Measurements from ENCODE around the gene DOCK3.

Gene DOCK3

DNA sequence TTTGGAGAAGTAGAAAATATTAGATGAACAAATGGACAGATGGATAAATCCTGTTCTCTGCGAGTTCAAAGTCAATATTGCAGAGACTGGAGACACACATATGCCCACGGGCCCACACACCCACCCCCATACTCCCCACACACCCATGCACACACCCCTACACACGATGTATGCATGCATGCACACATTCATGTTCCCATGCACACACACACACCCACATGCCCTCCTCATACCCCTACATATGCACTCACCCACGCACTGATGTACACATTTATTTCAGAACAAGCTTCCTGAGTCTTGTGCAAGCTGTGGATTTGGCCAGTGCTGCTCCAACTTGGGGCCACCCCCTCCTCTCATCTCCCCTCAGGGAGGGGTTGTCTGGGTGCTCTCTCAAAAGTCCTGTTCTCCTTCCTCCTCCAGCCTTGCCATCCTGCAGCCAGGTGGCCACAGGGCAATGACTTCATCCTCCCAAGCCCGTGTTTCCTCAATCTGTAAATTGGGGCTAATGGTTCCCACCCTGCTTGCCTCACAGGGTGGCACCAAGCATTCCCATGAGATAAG lies 41.4 kb upstream of the DOCK3 start:
- no peak overlapping the region for H3K27ac ChIP-seq (ENCODE audit: low read depth, low read length)
- H3K36me3 ChIP-seq (ENCODE audit: control insufficient read depth in 5 of 5, insufficient read depth in 5 of 5, low read length in 5 of 5): peaks cover 0 to 6% (median 0%) of the 10 kb centered on the region in 5 donors
- H3K9me3 ChIP-seq (ENCODE audit: control insufficient read depth in 5 of 5, low read length in 5 of 5): no peaks in the 10 kb centered on the region
- H3K27me3 ChIP-seq (ENCODE audit: control insufficient read depth in 5 of 5, insufficient read depth in 4 of 5, low read length in 5 of 5): no peaks in the 10 kb centered on the region
- no peak overlapping the region for H3K9ac ChIP-seq (ENCODE audit: low read length in 5 of 5)
- no peak overlapping the region for H3K4me3 ChIP-seq (ENCODE audit: low read depth in 1 of 5, low read length in 5 of 5)
- peaks cover 0 to 22% (median 3%) of the 10 kb centered on the region in 5 donors for H3K4me1 ChIP-seq (ENCODE audit: control insufficient read depth in 5 of 5, insufficient read depth in 5 of 5, low read length in 5 of 5)

DNA sequence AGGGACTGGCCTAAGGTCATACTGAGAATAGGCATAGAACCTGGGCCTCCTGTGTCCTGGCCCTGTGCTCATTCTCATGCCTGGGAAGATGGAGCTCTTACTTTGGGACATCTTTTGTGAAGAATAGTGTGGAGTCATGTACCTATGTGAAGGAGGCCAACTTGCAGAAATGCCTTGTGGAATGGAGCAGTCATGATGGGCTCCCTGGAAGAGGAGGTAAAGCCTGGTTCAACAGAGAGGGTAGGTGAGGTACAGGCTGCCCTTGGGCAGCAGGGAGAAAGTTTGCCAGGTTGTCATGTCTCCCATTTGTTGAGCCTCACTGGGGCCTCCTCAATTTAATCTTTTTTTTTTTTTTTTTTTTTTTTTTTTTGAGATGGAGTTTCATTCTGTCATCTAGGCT lies 39.7 kb upstream of the DOCK3 start:
- no peak overlapping the region for H3K27ac ChIP-seq (ENCODE audit: low read depth, low read length)
- peaks cover 0 to 22% (median 3%) of the 10 kb centered on the region in 5 donors for H3K4me1 ChIP-seq (ENCODE audit: control insufficient read depth in 5 of 5, insufficient read depth in 5 of 5, low read length in 5 of 5)
- no peak overlapping the region for H3K9ac ChIP-seq (ENCODE audit: low read length in 5 of 5)

GRCh38 chr3:50637011-50637410 lies 37.7 kb upstream of the DOCK3 start:
- no peak overlapping the region for H3K4me3 ChIP-seq (ENCODE audit: low read depth in 1 of 5, low read length in 5 of 5)
- H3K9me3 ChIP-seq (ENCODE audit: control insufficient read depth in 5 of 5, low read length in 5 of 5): no peaks in the 10 kb centered on the region
- H3K36me3 ChIP-seq (ENCODE audit: control insufficient read depth in 5 of 5, insufficient read depth in 5 of 5, low read length in 5 of 5): peaks cover 0 to 33% (median 19%) of the 10 kb centered on the region in 5 donors
- no peak overlapping the region for H3K27ac ChIP-seq (ENCODE audit: low read depth, low read length)
- peaks cover 0 to 17% (median 3%) of the 10 kb centered on the region in 5 donors for H3K4me1 ChIP-seq (ENCODE audit: control insufficient read depth in 5 of 5, insufficient read depth in 5 of 5, low read length in 5 of 5)
- H3K9ac ChIP-seq (ENCODE audit: low read length in 5 of 5): no peak overlapping the region
- H3K27me3 ChIP-seq (ENCODE audit: control insufficient read depth in 5 of 5, insufficient read depth in 4 of 5, low read length in 5 of 5): no peaks in the 10 kb centered on the region

More for the DNA sequence above, 39.7 kb upstream of the DOCK3 start:
- H3K9me3 ChIP-seq (ENCODE audit: control insufficient read depth in 5 of 5, low read length in 5 of 5): no peaks in the 10 kb centered on the region
- H3K4me3 ChIP-seq (ENCODE audit: low read depth in 1 of 5, low read length in 5 of 5): no peak overlapping the region
- peaks cover 0 to 20% (median 4%) of the 10 kb centered on the region in 5 donors for H3K36me3 ChIP-seq (ENCODE audit: control insufficient read depth in 5 of 5, insufficient read depth in 5 of 5, low read length in 5 of 5)
- no peaks in the 10 kb centered on the region for H3K27me3 ChIP-seq (ENCODE audit: control insufficient read depth in 5 of 5, insufficient read depth in 4 of 5, low read length in 5 of 5)

DNA sequence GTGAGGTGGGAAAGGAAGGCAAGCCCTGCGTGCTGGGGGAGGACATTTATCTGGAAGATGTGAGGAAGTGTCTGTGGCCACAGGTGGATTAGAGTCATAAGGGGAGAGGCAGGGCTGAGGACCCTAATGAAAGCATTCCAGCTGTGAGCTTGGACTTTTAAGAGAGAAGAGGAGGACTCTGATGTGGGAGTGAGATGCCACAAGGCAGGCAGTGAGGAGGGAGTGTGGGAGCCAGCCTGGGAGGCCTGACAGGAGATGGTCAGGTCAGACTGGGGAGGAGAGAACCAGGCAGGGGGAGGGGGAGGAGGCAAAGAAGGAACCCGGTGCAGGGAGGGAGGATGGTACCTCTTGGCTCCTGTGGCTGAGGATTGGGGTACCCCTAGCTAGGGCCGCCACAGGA lies 36.8 kb upstream of the DOCK3 start:
- Histone ChIP-seq H3K36me3 (ENCODE audit: control insufficient read depth in 5 of 5, insufficient read depth in 5 of 5, low read length in 5 of 5) (peaks cover 0 to 40% (median 25%) of the 10 kb centered on the region in 5 donors), H3K27ac (ENCODE audit: low read depth, low read length) (no peak overlapping the region), H3K9me3 (ENCODE audit: control insufficient read depth in 5 of 5, low read length in 5 of 5) (no peaks in the 10 kb centered on the region), H3K9ac (ENCODE audit: low read length in 5 of 5) (no peak overlapping the region), H3K4me1 (ENCODE audit: control insufficient read depth in 5 of 5, insufficient read depth in 5 of 5, low read length in 5 of 5) (peaks cover 0 to 13% (median 2%) of the 10 kb centered on the region in 5 donors), H3K27me3 (ENCODE audit: control insufficient read depth in 5 of 5, insufficient read depth in 4 of 5, low read length in 5 of 5) (no peaks in the 10 kb centered on the region), H3K4me3 (ENCODE audit: low read depth in 1 of 5, low read length in 5 of 5) (no peak overlapping the region)

DNA sequence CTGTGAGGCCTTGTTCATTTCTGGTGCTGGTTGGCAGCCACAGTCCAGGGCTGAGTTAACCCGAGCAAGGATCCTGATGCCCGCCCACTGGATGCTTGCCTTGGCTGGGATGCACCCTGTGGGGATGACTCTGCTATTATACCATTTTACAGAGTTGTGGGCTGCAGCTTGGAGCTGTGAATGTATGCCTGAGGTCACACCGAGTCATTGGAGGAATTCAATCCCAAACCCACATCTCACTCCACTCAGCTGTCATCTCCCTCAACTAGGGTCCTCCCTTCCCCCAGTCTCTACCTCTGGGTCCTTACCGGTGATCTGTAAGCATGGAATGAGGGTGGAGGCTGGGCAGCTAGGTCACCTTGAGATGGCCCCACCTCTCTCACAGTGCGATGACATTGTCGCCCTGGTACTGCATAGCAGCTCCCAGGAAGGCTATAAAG lies 35.7 kb upstream of the DOCK3 start:
- Histone ChIP-seq H3K9me3 (ENCODE audit: control insufficient read depth in 5 of 5, low read length in 5 of 5) (no peaks in the 10 kb centered on the region), H3K9ac (ENCODE audit: low read length in 5 of 5) (no peak overlapping the region)

DNA sequence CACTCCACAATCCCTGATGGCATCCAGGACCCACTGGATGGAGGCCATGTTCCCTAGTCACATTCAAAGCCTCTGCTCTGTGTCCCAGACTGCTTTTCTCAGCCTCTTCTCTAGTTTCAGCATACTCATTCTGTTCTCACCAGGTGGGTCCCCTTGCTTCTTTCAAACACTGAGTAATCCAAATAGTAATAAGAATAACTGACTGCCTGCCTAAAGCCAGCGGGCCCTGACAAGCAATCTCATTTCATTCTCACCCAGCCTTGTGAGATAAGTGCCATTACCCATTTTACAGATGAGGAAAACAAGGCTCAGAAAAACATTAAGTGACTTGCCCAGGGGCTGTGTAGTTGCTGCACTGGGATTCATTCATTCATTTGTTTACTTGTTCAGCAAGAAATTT lies 32.3 kb upstream of the DOCK3 start:
- H3K4me3 ChIP-seq (ENCODE audit: low read depth in 1 of 5, low read length in 5 of 5): no peak overlapping the region
- no peaks in the 10 kb centered on the region for H3K27me3 ChIP-seq (ENCODE audit: control insufficient read depth in 5 of 5, insufficient read depth in 4 of 5, low read length in 5 of 5)
- no peak overlapping the region for H3K9ac ChIP-seq (ENCODE audit: low read length in 5 of 5)
- no peak overlapping the region for H3K27ac ChIP-seq (ENCODE audit: low read depth, low read length)
- no peaks in the 10 kb centered on the region for H3K4me1 ChIP-seq (ENCODE audit: control insufficient read depth in 5 of 5, insufficient read depth in 5 of 5, low read length in 5 of 5)
- no peaks in the 10 kb centered on the region for H3K9me3 ChIP-seq (ENCODE audit: control insufficient read depth in 5 of 5, low read length in 5 of 5)
- peaks cover 0 to 84% (median 67%) of the 10 kb centered on the region in 5 donors for H3K36me3 ChIP-seq (ENCODE audit: control insufficient read depth in 5 of 5, insufficient read depth in 5 of 5, low read length in 5 of 5)

More for the DNA sequence above, 35.7 kb upstream of the DOCK3 start:
- Histone ChIP-seq H3K27ac (ENCODE audit: low read depth, low read length) (no peak overlapping the region), H3K4me3 (ENCODE audit: low read depth in 1 of 5, low read length in 5 of 5) (no peak overlapping the region), H3K36me3 (ENCODE audit: control insufficient read depth in 5 of 5, insufficient read depth in 5 of 5, low read length in 5 of 5) (peaks cover 0 to 52% (median 36%) of the 10 kb centered on the region in 5 donors), H3K4me1 (ENCODE audit: control insufficient read depth in 5 of 5, insufficient read depth in 5 of 5, low read length in 5 of 5) (peaks cover 0 to 5% (median 0%) of the 10 kb centered on the region in 5 donors), H3K27me3 (ENCODE audit: control insufficient read depth in 5 of 5, insufficient read depth in 4 of 5, low read length in 5 of 5) (no peaks in the 10 kb centered on the region)

GRCh38 chr3:50644561-50644960 lies 30.2 kb upstream of the DOCK3 start:
- H3K4me3 ChIP-seq (ENCODE audit: low read depth in 1 of 5, low read length in 5 of 5): no peak overlapping the region
- H3K9ac ChIP-seq (ENCODE audit: low read length in 5 of 5): no peak overlapping the region
- no peaks in the 10 kb centered on the region for H3K9me3 ChIP-seq (ENCODE audit: control insufficient read depth in 5 of 5, low read length in 5 of 5)
- H3K27me3 ChIP-seq (ENCODE audit: control insufficient read depth in 5 of 5, insufficient read depth in 4 of 5, low read length in 5 of 5): no peaks in the 10 kb centered on the region
- peaks cover 0 to 94% (median 82%) of the 10 kb centered on the region in 5 donors for H3K36me3 ChIP-seq (ENCODE audit: control insufficient read depth in 5 of 5, insufficient read depth in 5 of 5, low read length in 5 of 5)
- peaks cover 0 to 8% (median 0%) of the 10 kb centered on the region in 5 donors for H3K4me1 ChIP-seq (ENCODE audit: control insufficient read depth in 5 of 5, insufficient read depth in 5 of 5, low read length in 5 of 5)
- H3K27ac ChIP-seq (ENCODE audit: low read depth, low read length): no peak overlapping the region

DNA sequence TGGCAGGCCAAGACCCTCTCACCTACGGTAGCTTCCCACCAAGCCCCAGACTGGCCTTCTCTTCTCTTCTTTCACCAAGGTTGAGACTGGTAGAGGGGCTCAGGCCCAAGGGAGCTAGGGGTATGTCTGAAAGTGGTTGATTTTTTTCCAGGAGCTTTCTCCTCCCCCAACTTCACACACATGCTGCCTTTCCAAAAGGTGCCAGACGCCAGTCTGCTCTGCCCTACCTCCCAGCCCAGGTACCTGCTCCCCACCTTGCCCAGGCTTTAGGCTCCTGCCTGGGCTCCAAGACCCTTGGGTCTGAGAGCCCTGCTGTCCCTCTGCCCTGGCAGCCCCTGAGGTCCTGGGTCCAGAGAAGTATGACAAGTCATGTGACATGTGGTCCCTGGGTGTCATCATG lies 29.3 kb upstream of the DOCK3 start:
- H3K27ac ChIP-seq (ENCODE audit: low read depth, low read length): no peak overlapping the region
- no peak overlapping the region for H3K4me3 ChIP-seq (ENCODE audit: low read depth in 1 of 5, low read length in 5 of 5)
- no peak overlapping the region for H3K9ac ChIP-seq (ENCODE audit: low read length in 5 of 5)

DNA sequence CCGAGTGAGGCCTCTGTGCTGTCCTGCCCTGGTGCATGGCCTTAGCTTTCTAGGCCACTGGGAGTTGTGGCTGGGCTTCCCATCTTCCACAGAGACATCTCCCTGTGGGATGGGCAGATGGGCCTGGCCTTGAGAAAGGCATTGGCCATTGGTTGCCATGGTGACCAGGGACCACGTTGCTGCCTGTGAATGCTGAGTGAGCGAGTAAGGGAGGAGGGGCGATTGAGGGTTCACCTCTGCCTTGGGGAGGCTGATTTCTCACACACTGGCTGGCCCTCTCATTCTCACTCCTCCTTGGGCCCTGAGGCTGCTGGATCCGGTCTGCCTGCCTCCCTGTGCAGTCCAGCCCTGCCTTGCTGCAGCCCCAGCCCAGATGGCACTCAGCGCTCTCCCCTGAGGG lies 26.4 kb upstream of the DOCK3 start:
- H3K27ac ChIP-seq (ENCODE audit: low read depth, low read length): no peak overlapping the region
- no peaks in the 10 kb centered on the region for H3K27me3 ChIP-seq (ENCODE audit: control insufficient read depth in 5 of 5, insufficient read depth in 4 of 5, low read length in 5 of 5)
- no peaks in the 10 kb centered on the region for H3K9me3 ChIP-seq (ENCODE audit: control insufficient read depth in 5 of 5, low read length in 5 of 5)
- no peak overlapping the region for H3K9ac ChIP-seq (ENCODE audit: low read length in 5 of 5)
- H3K4me3 ChIP-seq (ENCODE audit: low read depth in 1 of 5, low read length in 5 of 5): no peak overlapping the region
- H3K36me3 ChIP-seq (ENCODE audit: control insufficient read depth in 5 of 5, insufficient read depth in 5 of 5, low read length in 5 of 5): peaks cover 0 to 59% (median 56%) of the 10 kb centered on the region in 5 donors
- H3K4me1 ChIP-seq (ENCODE audit: control insufficient read depth in 5 of 5, insufficient read depth in 5 of 5, low read length in 5 of 5): peaks cover 0 to 9% (median 0%) of the 10 kb centered on the region in 5 donors

More for the DNA sequence above, 29.3 kb upstream of the DOCK3 start:
- peaks cover 0 to 86% (median 79%) of the 10 kb centered on the region in 5 donors for H3K36me3 ChIP-seq (ENCODE audit: control insufficient read depth in 5 of 5, insufficient read depth in 5 of 5, low read length in 5 of 5)
- H3K27me3 ChIP-seq (ENCODE audit: control insufficient read depth in 5 of 5, insufficient read depth in 4 of 5, low read length in 5 of 5): no peaks in the 10 kb centered on the region
- no peaks in the 10 kb centered on the region for H3K9me3 ChIP-seq (ENCODE audit: control insufficient read depth in 5 of 5, low read length in 5 of 5)
- H3K4me1 ChIP-seq (ENCODE audit: control insufficient read depth in 5 of 5, insufficient read depth in 5 of 5, low read length in 5 of 5): peaks cover 0 to 9% (median 0%) of the 10 kb centered on the region in 5 donors

GRCh38 chr3:50648944-50649343 lies 25.8 kb upstream of the DOCK3 start:
- Histone ChIP-seq H3K4me3 (ENCODE audit: low read depth in 1 of 5, low read length in 5 of 5) (no peak overlapping the region), H3K4me1 (ENCODE audit: control insufficient read depth in 5 of 5, insufficient read depth in 5 of 5, low read length in 5 of 5) (peaks cover 0 to 9% (median 0%) of the 10 kb centered on the region in 5 donors), H3K9ac (ENCODE audit: low read length in 5 of 5) (no peak overlapping the region), H3K36me3 (ENCODE audit: control insufficient read depth in 5 of 5, insufficient read depth in 5 of 5, low read length in 5 of 5) (peaks cover 0 to 52% (median 50%) of the 10 kb centered on the region in 5 donors), H3K27ac (ENCODE audit: low read depth, low read length) (no peak overlapping the region), H3K27me3 (ENCODE audit: control insufficient read depth in 5 of 5, insufficient read depth in 4 of 5, low read length in 5 of 5) (no peaks in the 10 kb centered on the region), H3K9me3 (ENCODE audit: control insufficient read depth in 5 of 5, low read length in 5 of 5) (no peaks in the 10 kb centered on the region)

Measured in subcutaneous abdominal adipose tissue (tissue), 5 donors.